GM12872 (cell line): ENCODE measurements around the gene KLC1.

Experiments used
- CTCF ChIP-seq: IDR thresholded peaks from 3 replicates; pipeline ENCODE4 v1.5.1; 2011; ENCODE audit warnings: low read depth, mild to moderate bottlenecking, low read length, moderate library complexity; ENCODE audit not compliant: insufficient read depth

KLC1 gene

GRCh38 chr14:103703433-103704385 is 74.7 kb downstream of the KLC1 start:
- TF ChIP-seq CTCF: no peak

DNA sequence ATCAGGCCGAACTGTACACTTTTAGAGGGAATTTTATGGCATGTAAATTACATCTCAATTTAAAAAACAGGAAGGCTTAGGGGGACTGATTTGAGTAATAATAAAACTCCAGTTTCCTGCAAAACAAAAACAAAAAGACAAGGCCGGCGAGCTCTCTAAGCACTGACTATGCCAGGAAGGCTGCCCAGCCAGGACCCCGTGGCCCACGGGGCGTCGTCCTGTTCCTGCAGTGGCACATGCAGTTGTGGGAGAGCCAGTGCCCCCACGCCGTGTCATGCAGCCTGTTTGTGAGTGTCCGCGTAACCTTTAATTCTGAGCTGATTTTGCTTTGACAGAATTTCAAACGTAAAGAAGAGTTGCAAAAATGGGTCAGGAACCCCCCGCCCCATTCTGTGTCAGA is 75.7 kb downstream of the KLC1 start:
- TF ChIP-seq CTCF: no peak

GRCh38 chr14:103705118-103705503 is 76.1 kb downstream of the KLC1 start:
- no peak for TF ChIP-seq CTCF

- no peak for TF ChIP-seq CTCF
Measured at GRCh38 chr14:103705504-103706284, 76.7 kb downstream of the KLC1 start.

DNA sequence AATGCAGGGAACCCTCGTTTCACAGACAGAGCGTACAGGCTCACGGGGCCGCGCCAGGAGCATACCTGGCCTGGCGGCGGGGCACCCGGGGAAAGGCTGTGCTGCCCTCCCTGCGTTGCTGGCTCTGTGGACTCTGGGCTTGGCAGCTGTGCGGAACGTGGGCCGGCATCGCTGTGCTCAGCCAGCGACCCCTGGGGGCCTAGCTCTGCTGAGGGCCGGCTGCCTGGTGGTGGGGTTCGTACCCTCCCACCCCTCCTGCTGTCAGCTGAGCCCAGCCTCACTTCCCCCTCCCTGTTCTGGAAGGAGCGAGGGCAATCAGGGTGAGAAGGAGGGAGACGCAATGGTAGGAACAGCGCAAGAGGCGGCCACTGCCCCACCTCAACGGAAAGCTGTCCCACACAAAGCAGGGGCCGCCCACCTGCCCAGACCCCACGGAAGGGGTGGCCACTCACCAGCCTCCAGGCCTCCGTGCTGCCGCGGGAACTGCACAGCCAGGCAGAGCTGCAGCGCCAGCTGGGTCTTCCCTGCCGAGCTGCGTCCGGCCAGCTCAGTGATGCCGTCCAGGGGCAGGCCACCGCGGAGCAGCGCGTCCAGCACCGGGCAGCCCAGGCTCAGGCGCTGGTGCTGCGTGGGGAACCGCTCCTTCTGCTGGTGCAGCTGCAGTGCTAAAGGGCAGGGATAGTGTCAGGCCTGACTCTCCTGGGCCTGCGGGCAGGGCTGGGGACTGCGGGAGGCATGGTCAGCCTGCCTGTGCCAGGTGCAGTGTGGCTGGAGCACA is 77.7 kb downstream of the KLC1 start:
- no peak for TF ChIP-seq CTCF

DNA sequence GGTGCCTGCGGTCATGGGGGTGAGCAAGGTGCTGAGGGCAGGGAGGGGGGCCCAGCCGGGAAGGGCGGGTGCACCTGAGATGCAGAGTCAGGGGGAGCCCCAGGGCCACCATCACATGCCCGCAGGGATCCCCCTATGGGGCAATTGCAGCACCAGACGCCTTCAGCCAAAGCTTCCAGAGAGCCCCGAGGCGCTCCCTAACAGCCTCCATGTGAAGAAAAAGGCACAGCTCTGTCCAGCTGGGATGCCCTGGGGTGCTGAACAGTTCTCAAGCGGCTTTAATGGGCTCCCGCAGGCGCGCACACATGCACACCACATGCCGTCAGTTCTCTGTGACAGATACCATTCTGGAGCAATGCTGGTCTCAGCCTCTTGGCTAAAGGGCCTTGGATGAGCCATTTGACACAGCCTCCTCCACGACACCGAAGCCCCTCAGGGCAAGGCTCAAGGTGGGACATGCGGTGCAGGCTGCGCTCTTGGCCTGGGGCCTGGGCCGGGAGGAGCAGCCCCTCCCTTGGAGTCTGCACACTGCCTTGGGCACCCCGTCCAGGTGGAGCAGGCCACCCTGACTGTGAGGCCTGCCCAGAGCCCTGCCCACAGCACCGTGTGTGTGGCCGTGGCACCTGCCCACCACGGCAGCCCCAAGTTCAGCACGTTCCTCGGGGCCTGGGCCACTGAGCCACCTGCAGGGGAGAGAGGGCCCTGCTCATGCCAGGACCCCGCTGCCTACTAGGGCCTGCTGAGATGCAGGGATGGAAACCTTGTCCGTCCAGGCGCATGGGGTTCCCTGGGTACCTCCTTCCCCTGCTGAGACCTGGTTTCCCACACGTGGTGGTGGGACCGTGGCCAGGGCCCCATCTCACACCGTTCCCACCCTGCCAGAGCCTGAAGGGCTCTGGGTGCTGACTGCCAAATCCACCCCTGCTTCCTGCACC is 78.6 kb downstream of the KLC1 start:
- no peak for TF ChIP-seq CTCF
